Glomerular endothelial cell (primary cell): ENCODE measurements around the gene TNFRSF9. TPM values are rescaled to one million over a fixed set of nuclear protein-coding genes. Genes with fewer than 3 reads are reported as not detected.
"Not testable (repeated sequence)": the region's sequence is repeated elsewhere in the genome, so short reads cannot be mapped to it uniquely, and the experiment has no call there.

ENCODE experiments used
- DNase-seq: peaks from one replicate; pipeline ENCODE4 v3.0.0-alpha.2; 2011; ENCODE audit warnings: low read depth, low spot score; ENCODE audit errors: extremely low read depth
- total RNA-seq: library from RNA; depleted of rRNA; stranded (reverse); fragments of >200 nt; gene quantifications from 2 replicates; pipeline ENCODE4 v1.2.3, GENCODE V29; 2015

The TNFRSF9 gene
- total RNA-seq, 1 donor from 2014 or later, result 6.7 TPM

GRCh38 chr1:7921796-7922195 is 18.8 kb downstream of the TNFRSF9 start:
- no peak for DNase-seq

GRCh38 chr1:7919880-7920279 is 20.8 kb downstream of the TNFRSF9 start:
- DNase-seq, result no peak

- not testable (repeated sequence) for DNase-seq
Observed at GRCh38 chr1:7917971-7918370, 22.7 kb downstream of the TNFRSF9 start.

GRCh38 chr1:7916501-7916830 is 24.2 kb downstream of the TNFRSF9 start:
- DNase-seq, result no peak

- no peak for DNase-seq
Observed at GRCh38 chr1:7915826-7916500, 24.7 kb downstream of the TNFRSF9 start.

- no peak for DNase-seq
Observed at GRCh38 chr1:7912743-7913557, 27.7 kb downstream of the TNFRSF9 start.

- no peak for DNase-seq
Observed at GRCh38 chr1:7912145-7912544, 28.5 kb downstream of the TNFRSF9 start.

GRCh38 chr1:7905262-7905661 is 35.4 kb downstream of the TNFRSF9 start:
- DNase-seq, result no peak

- peak; percentile 22 for DNase-seq
Observed at GRCh38 chr1:7902478-7903085, 38.1 kb downstream of the TNFRSF9 start.

- no peak for DNase-seq
Observed at GRCh38 chr1:7899741-7900140, 40.9 kb downstream of the TNFRSF9 start.

- no peak for DNase-seq
Observed at GRCh38 chr1:7898962-7899361, 41.7 kb downstream of the TNFRSF9 start.

GRCh38 chr1:7896994-7897393 is 43.6 kb downstream of the TNFRSF9 start:
- no peak for DNase-seq

- DNase-seq, result no peak
Observed at GRCh38 chr1:7893529-7894180, 47.0 kb downstream of the TNFRSF9 start.

GRCh38 chr1:7891804-7892203 is 48.8 kb downstream of the TNFRSF9 start:
- no peak for DNase-seq

GRCh38 chr1:7890853-7891252 is 49.8 kb downstream of the TNFRSF9 start:
- no peak for DNase-seq

GRCh38 chr1:7888248-7889081 is 52.2 kb downstream of the TNFRSF9 start:
- no peak for DNase-seq

GRCh38 chr1:7886405-7886745 is 54.3 kb downstream of the TNFRSF9 start:
- DNase-seq, result no peak

GRCh38 chr1:7885513-7886404 is 54.9 kb downstream of the TNFRSF9 start:
- DNase-seq, result no peak

- DNase-seq, result no peak
Observed at GRCh38 chr1:7884757-7885156, 55.9 kb downstream of the TNFRSF9 start.

GRCh38 chr1:7879228-7879627 is 61.4 kb downstream of the TNFRSF9 start:
- DNase-seq, result no peak
